K562 (cell line): ENCODE data around the gene GLP2R. TPM values are rescaled to one million over a fixed set of nuclear protein-coding genes. Genes with fewer than 3 reads are reported as not detected.

Experiments used
- ATAC-seq: fragments of 200-7000 bp; cut with Tn5 transposase; 3 replicates; pipeline ENCODE4 v1.9.1; 2020; ENCODE audit warnings: moderate library complexity
- BruUV-seq: library from RNA; stranded (reverse); fragments of 400-500 nt; replicated peaks from 2 replicates; lab custom pipeline; 2021; lab: Mats Ljungman, UMichigan
- CTCF ChIA-PET: fragments of 300-600 bp; formaldehyde crosslinking; extraction: SDS; loops from one replicate; lab custom pipeline; 2021; ENCODE audit warnings: low intra/inter-chr PET ratio; lab: Yijun Ruan, JAX
- POLR2A ChIA-PET: fragments of 300-600, 350-650 bp; sonication (Branson Sonifier 250); formaldehyde crosslinking; extraction: SDS; loops from one replicate; lab custom pipeline; 2021; ENCODE audit warnings: antibody characterized with exemption, inconsistent platforms; lab: Yijun Ruan, JAX
- DNase-seq, 4 experiments: peaks; one replicate each; pipeline versions ENCODE4 v3.0.0 to v3.0.0-alpha.2; 2011 to 2018; ENCODE audit warnings: low spot score in 3 of 4, mixed read lengths in 3 of 4; ENCODE audit errors: extremely low read depth in 1 of 4
- FAIRE-seq: peaks from 2 replicates; lab custom pipeline; 2011; peaks lifted over from hg19 to GRCh38; lab: Jason Lieb, UNC
- H2AFZ ChIP-seq: 2 replicates; pipeline ENCODE4 v1.6.0; 2011; ENCODE audit warnings: low read depth, low read length, control low read depth, inconsistent platforms
- H3K27ac ChIP-seq: fragments of 200-600 bp; 3 replicates; pipeline ENCODE4 v1.8.0; 2011; ENCODE audit warnings: low read depth, mild to moderate bottlenecking, control low read depth, inconsistent platforms, low read length, moderate library complexity, mixed read lengths; ENCODE audit errors: extremely low read depth
- H3K27me3 ChIP-seq, 2 experiments: fragments of 300-600 bp in 1 of 2; 2 replicates in 1 of 2; 3 replicates in 1 of 2; pipeline versions ENCODE4 v1.6.0 to v1.8.0; 2011; ENCODE audit warnings: inconsistent platforms in 2 of 2, low read length in 2 of 2, mild to moderate bottlenecking in 1 of 2, mixed read lengths in 1 of 2, moderate library complexity in 1 of 2; ENCODE audit not compliant: control insufficient read depth in 2 of 2, insufficient read depth in 2 of 2
- H3K36me3 ChIP-seq: fragments of 300-600 bp; 3 replicates; pipeline ENCODE4 v1.8.0; 2011; ENCODE audit warnings: mild to moderate bottlenecking, low read length, inconsistent platforms; ENCODE audit not compliant: control insufficient read depth, insufficient read depth
- H3K4me1 ChIP-seq, 2 experiments: fragments of 200-600 bp in 1 of 2; replicated peaks in 1 of 2; 2 replicates in 1 of 2; 3 replicates in 1 of 2; pipeline versions ENCODE4 v1.5.1 to v1.8.0; 2011; ENCODE audit warnings: inconsistent platforms in 2 of 2, low read length in 2 of 2, mild to moderate bottlenecking in 1 of 2, mixed read lengths in 1 of 2, moderate library complexity in 1 of 2; ENCODE audit not compliant: control insufficient read depth in 2 of 2, insufficient read depth in 2 of 2
- H3K4me2 ChIP-seq: 2 replicates; pipeline ENCODE4 v1.6.1; 2011; ENCODE audit warnings: low read length, control low read depth, inconsistent platforms, mixed read lengths; ENCODE audit not compliant: insufficient read depth
- H3K4me3 ChIP-seq: fragments of 200-600 bp; sonication (generic), shearing (Covaris generic); 2 replicates; pipeline ENCODE4 v1.5.1; 2016; ENCODE audit warnings: control low read depth, inconsistent platforms
- H3K79me2 ChIP-seq: fragments of 200-600 bp; 3 replicates; pipeline ENCODE4 v1.8.0; 2011; ENCODE audit warnings: low read length, inconsistent platforms; ENCODE audit not compliant: control insufficient read depth, insufficient read depth
- H3K9ac ChIP-seq, 2 experiments: 2 replicates each; pipeline versions ENCODE4 v1.6.0 to v1.6.1; 2011; ENCODE audit warnings: low read depth in 2 of 2, low read length in 2 of 2, control low read depth in 1 of 2, inconsistent platforms in 1 of 2, mild to moderate bottlenecking in 1 of 2, mixed read lengths in 1 of 2; ENCODE audit not compliant: insufficient read depth in 1 of 2
- H3K9me1 ChIP-seq: one replicate; pipeline ENCODE4 v1.6.0; 2011; ENCODE audit warnings: inconsistent platforms, mild to moderate bottlenecking, low read length, moderate library complexity; ENCODE audit not compliant: control insufficient read depth, insufficient read depth
- H3K9me3 ChIP-seq: replicated peaks from 2 replicates; pipeline ENCODE4 v1.5.1; 2011; ENCODE audit warnings: low read depth, low read length, inconsistent platforms; ENCODE audit not compliant: control insufficient read depth, insufficient read depth
- H4K20me1 ChIP-seq: replicated peaks from 2 replicates; pipeline ENCODE4 v1.6.1; 2011; ENCODE audit warnings: low read length, inconsistent platforms, mixed read lengths; ENCODE audit not compliant: control insufficient read depth, insufficient read depth
- CBFB ChIP-seq: sonication (generic); formaldehyde crosslinking; IDR thresholded peaks from 2 replicates; pipeline ENCODE4 v1.4.0; 2020; ENCODE audit warnings: mild to moderate bottlenecking, missing genetic modification reagents
- MEF2A ChIP-seq: IDR thresholded peaks from 2 replicates; pipeline ENCODE4 v1.6.1; 2011; ENCODE audit warnings: low read depth, mild to moderate bottlenecking, low read length, moderate library complexity; ENCODE audit not compliant: control insufficient read depth
- TAL1 ChIP-seq: fragments of 450-650 bp; IDR thresholded peaks from 2 replicates; pipeline ENCODE4 v1.6.1; 2016; ENCODE audit warnings: mild to moderate bottlenecking
- ZFP1 ChIP-seq: fragments of 450-650 bp; formaldehyde crosslinking; IDR thresholded peaks from 2 replicates; pipeline ENCODE4 v1.4.0; 2020; ENCODE audit warnings: mild to moderate bottlenecking, mixed read lengths
- WGBS: fragments of 100-300 bp; shearing (Covaris generic); methylation state at CpG from one replicate; pipeline ENCODE4 v1.1.6; 2016; ENCODE audit warnings: low coverage, mixed read lengths; ENCODE audit not compliant: insufficient coverage; ENCODE audit errors: missing lambda C conversion rate; 5-methylcytosine and 5-hydroxymethylcytosine counted together
- in situ Hi-C: fragments of 300-500 bp; cut with MboI; formaldehyde crosslinking; loops from 4 replicates; pipeline ENCODE4 v1.15.0; 2018; ENCODE audit warnings: inconsistent platforms, mixed read lengths
- intact Hi-C: fragments of 100-400 bp; cut with micrococcal nuclease; formaldehyde crosslinking; loops from 2 replicates; pipeline ENCODE4 v1.14.2; 2022
- polyA plus RNA-seq, 8 experiments: library from polyadenylated mRNA; depleted of rRNA in 4 of 8; stranded (reverse) in 5 of 8; unstranded in 3 of 8; fragments of >200 nt; fragmentation: Nextera tagmentation in 2 of 8; fragmentation: Illumina TruSeq in 1 of 8; extraction: Ambion mirVana in 2 of 8; extraction: Trizol in 1 of 8; gene quantifications; 2 replicates each; pipeline versions ENCODE4 v1.2.1 to v1.2.3, GENCODE V29; 2011 to 2014; ENCODE audit warnings: inconsistent platforms in 1 of 8, missing spikeins in 1 of 8
- total RNA-seq, 7 experiments: library from RNA; depleted of rRNA in 6 of 7; stranded (reverse); fragments of >200 nt in 6 of 7; fragmentation: Illumina TruSeq in 2 of 7; extraction: Trizol in 2 of 7; gene quantifications; 2 replicates each; pipeline versions ENCODE4 v1.2.1 to v1.2.3, GENCODE V29; 2011 to 2021; ENCODE audit warnings: low replicate concordance in 1 of 7
- TF ChIP-seq, protein P1 (sequence below), 2 experiments: fragments of 450-650 bp; IDR thresholded peaks; 2 replicates each; pipeline ENCODE4 v1.6.1; 2016; ENCODE audit warnings: mild to moderate bottlenecking in 2 of 2, borderline replicate concordance in 1 of 2, low read depth in 1 of 2, moderate library complexity in 1 of 2
- TF ChIP-seq, protein P2 (sequence below): fragments of 450-650 bp; IDR thresholded peaks from 2 replicates; pipeline ENCODE4 v1.6.1; 2016
- TF ChIP-seq, protein P3 (sequence below): fragments of 450-650 bp; IDR thresholded peaks from 2 replicates; pipeline ENCODE4 v1.6.1; 2018; ENCODE audit not compliant: partially characterized antibody

Gene GLP2R
- total and polyA plus RNA-seq, 9 of the 15 experiments (the other 6 are each of a cell fraction or from before 2014, with no cell fraction given), result not detected

DNA sequence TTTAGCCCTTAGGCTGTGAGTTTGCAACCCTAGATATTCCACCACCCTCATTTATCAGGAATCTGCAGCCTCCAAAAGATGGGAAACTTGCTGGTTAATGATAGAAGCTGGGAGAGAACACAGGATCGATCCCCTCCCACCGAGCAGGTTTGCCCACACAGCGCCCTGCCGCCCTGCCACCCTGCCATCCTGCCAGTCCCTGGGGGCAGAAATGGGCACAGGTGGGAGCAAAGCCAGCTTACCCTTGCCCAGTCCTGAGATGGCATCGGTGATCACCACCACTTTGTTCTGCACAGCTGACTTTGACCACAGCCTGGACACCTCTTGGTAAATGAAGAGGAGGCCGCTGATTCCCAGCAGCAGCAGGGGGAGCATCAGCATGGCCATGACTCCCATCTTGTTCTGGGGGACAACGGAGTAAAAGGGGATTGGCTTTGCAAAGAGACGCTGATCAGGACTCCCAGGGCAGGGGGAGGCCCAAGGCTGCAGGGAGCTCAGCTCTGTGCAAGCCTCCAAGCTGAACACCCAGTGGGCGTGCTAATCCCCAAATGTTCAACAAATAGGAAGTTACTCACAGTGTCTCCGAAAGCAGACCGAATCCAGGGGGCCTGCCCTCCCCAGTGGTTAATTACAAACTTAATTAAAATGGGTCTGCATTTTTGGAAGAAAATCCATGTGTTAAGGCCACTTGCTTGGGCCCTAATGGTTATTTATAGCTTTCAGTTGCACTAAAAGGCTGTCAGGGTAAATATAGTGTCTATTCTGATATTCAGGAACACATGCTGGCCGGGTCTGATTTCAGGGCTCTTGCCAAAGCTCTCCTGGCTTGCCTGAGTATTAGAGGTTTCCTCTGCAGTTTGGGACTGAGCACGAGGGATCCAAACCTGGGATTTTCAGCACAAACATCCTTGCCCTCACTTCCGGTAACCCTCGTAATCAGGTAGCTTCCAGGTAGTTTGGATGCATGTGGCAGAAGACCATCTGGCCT lies 34.5 kb upstream of the GLP2R start, which contains the start of gene DHRS7C:
Gene DHRS7C (minus strand): TSS at position 704 of the 988 bp plus-strand sequence. CDS start 308 bp downstream, at position 396.
- intact Hi-C loops, result no loop called here
- Histone ChIP-seq H3K9ac (no peak within 1 kb of the TSS), H3K9me3 (no peaks in the 10 kb centered on the region), H3K4me2 (no peak within 1 kb of the TSS), H3K27ac (no peak within 1 kb of the TSS), H4K20me1 (no peaks in the 10 kb centered on the region), H2AFZ (no peak within 1 kb of the TSS), H3K4me3 (no peak within 1 kb of the TSS), H3K27me3 (no peaks in the 10 kb centered on the region; a peak in 1 of 5 replicates), H3K79me2 (no peaks in the 10 kb centered on the region), H3K4me1 (no peaks in the 10 kb centered on the region), H3K9me1 (no peaks in the 10 kb centered on the region), H3K36me3 (no peaks in the 10 kb centered on the region)
- ChIA-PET POLR2A (no interaction called here), CTCF (no interaction called here)
- no TSS peak for BruUV-seq
- under 1% methylated on average over 9 of the region's 15 CpGs for WGBS
- ATAC-seq (no peak), FAIRE-seq (no peak), DNase-seq (no peak)
- in situ Hi-C loops, result no loop called here
- TF ChIP-seq MEF2A (no peak), CBFB (no peak), TAL1 (no peak), ZFP1 (no peak)
- TF ChIP-seq, protein P1, sequence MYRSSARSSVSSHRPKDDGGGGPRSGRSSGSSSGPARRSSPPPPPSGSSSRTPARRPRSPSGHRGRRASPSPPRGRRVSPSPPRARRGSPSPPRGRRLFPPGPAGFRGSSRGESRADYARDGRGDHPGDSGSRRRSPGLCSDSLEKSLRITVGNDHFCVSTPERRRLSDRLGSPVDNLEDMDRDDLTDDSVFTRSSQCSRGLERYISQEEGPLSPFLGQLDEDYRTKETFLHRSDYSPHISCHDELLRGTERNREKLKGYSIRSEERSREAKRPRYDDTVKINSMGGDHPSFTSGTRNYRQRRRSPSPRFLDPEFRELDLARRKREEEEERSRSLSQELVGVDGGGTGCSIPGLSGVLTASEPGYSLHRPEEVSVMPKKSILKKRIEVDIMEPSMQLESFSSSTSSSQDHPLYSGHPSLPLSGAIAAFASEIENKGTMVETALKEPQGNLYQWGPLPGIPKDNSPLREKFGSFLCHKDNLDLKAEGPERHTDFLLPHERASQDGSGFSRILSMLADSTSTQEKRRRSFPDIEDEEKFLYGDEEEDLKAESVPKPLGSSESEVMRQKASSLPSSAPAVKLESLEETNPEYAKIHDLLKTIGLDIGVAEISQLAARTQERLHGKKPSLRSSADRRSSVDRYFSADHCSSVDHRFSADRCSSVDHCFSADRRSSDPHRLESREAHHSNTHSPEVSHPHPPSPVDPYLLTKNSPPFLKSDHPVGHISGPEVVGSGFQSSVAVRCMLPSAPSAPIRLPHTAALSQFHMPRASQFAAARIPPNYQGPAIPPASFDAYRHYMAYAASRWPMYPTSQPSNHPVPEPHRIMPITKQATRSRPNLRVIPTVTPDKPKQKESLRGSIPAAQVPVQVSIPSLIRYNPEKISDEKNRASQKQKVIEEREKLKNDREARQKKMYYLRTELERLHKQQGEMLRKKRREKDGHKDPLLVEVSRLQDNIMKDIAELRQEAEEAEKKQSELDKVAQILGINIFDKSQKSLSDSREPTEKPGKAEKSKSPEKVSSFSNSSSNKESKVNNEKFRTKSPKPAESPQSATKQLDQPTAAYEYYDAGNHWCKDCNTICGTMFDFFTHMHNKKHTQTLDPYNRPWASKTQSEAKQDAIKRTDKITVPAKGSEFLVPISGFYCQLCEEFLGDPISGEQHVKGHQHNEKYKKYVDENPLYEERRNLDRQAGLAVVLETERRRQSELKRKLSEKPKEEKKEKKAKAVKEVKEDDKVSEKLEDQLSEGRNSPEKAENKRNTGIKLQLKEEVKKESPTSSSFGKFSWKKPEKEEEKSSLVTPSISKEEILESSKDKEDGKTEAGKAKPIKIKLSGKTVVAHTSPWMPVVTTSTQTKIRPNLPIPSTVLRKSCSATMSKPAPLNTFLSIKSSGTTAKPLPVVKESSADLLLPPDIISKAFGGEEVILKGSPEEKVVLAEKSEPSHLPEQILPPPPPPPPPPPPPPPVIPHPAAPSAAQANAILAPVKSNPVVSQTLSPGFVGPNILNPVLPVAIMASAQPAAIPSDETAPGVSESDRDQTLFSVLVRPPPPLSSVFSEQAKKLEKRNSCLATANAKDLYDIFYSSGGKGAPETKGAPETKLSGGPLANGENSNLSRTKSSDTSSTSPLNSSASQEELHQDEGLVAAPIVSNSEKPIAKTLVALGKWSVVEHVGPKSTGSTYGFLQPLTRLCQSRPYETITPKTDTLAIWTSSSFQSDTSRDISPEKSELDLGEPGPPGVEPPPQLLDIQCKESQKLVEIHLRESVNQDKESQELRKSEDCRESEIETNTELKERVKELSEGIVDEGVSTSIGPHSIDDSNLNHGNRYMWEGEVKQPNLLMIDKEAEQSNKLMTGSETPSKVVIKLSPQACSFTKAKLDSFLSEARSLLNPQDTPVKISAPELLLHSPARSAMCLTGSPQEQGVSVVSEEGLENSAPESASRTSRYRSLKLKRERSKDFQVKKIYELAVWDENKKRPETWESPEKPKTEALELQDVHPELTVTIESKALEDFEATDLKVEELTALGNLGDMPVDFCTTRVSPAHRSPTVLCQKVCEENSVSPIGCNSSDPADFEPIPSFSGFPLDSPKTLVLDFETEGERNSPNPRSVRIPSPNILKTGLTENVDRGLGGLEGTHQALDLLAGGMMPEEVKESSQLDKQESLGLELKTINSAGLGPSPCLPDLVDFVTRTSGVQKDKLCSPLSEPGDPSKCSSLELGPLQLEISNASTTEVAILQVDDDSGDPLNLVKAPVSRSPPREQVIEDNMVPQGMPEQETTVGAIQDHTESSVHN (IDR thresholded peaks at IDR 0.05; ENCODE audit: borderline replicate concordance in 1 of 2, low read depth in 1 of 2), result no peak
- TF ChIP-seq, protein P2, sequence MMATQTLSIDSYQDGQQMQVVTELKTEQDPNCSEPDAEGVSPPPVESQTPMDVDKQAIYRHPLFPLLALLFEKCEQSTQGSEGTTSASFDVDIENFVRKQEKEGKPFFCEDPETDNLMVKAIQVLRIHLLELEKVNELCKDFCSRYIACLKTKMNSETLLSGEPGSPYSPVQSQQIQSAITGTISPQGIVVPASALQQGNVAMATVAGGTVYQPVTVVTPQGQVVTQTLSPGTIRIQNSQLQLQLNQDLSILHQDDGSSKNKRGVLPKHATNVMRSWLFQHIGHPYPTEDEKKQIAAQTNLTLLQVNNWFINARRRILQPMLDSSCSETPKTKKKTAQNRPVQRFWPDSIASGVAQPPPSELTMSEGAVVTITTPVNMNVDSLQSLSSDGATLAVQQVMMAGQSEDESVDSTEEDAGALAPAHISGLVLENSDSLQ, result no peak
- TF ChIP-seq, protein P3, sequence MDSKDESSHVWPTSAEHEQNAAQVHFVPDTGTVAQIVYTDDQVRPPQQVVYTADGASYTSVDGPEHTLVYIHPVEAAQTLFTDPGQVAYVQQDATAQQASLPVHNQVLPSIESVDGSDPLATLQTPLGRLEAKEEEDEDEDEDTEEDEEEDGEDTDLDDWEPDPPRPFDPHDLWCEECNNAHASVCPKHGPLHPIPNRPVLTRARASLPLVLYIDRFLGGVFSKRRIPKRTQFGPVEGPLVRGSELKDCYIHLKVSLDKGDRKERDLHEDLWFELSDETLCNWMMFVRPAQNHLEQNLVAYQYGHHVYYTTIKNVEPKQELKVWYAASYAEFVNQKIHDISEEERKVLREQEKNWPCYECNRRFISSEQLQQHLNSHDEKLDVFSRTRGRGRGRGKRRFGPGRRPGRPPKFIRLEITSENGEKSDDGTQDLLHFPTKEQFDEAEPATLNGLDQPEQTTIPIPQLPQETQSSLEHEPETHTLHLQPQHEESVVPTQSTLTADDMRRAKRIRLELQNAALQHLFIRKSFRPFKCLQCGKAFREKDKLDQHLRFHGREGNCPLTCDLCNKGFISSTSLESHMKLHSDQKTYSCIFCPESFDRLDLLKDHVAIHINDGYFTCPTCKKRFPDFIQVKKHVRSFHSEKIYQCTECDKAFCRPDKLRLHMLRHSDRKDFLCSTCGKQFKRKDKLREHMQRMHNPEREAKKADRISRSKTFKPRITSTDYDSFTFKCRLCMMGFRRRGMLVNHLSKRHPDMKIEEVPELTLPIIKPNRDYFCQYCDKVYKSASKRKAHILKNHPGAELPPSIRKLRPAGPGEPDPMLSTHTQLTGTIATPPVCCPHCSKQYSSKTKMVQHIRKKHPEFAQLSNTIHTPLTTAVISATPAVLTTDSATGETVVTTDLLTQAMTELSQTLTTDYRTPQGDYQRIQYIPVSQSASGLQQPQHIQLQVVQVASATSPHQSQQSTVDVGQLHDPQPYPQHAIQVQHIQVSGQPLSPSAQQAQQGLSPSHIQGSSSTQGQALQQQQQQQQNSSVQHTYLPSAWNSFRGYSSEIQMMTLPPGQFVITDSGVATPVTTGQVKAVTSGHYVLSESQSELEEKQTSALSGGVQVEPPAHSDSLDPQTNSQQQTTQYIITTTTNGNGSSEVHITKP, result no peak
